CD4-positive, alpha-beta memory T cell (primary cell): ENCODE results near the gene ADAMTSL1. TPM values are rescaled to one million over a fixed set of nuclear protein-coding genes. Genes with fewer than 3 reads are reported as not detected.

Source experiments
- CTCF ChIA-PET: fragments of 350-600 bp; sonication (Branson Sonifier 250); formaldehyde crosslinking; loops from one replicate; lab custom pipeline; 2021; ENCODE audit warnings: inconsistent platforms; ENCODE audit not compliant: partially characterized antibody; lab: Charles Lee
- POLR2A ChIA-PET: fragments of 350-600 bp; sonication (Branson Sonifier 250); formaldehyde crosslinking; loops from one replicate; lab custom pipeline; 2021; ENCODE audit not compliant: partially characterized antibody; lab: Charles Lee
- DNase-seq, 5 donors: peaks; one replicate each; pipeline versions ENCODE4 v3.0.0 to v3.0.0-alpha.2; 2020 to 2022; ENCODE audit warnings: mixed read lengths in 1 of 5
- H3K27ac ChIP-seq: one replicate; pipeline ENCODE4 v1.7.0; 2013; ENCODE audit warnings: low read depth, low read length
- H3K27me3 ChIP-seq: 2 replicates; pipeline ENCODE4 v1.7.0; 2013; ENCODE audit warnings: mild to moderate bottlenecking, low read length, moderate library complexity; ENCODE audit not compliant: insufficient read depth
- H3K36me3 ChIP-seq: 2 replicates; pipeline ENCODE4 v1.7.0; 2013; ENCODE audit warnings: mild to moderate bottlenecking, low read length, moderate library complexity; ENCODE audit not compliant: insufficient read depth
- H3K4me1 ChIP-seq: 2 replicates; pipeline ENCODE4 v1.7.0; 2013; ENCODE audit warnings: mild to moderate bottlenecking, low read length, moderate library complexity; ENCODE audit not compliant: insufficient read depth
- H3K4me3 ChIP-seq, 2 donors: one replicate each; pipeline ENCODE4 v1.7.0; 2013; ENCODE audit warnings: low read length in 2 of 2, mild to moderate bottlenecking in 1 of 2
- H3K9me3 ChIP-seq, 2 donors: one replicate each; pipeline ENCODE4 v1.7.0; 2013; ENCODE audit warnings: low read length in 2 of 2, control low read depth in 1 of 2; ENCODE audit not compliant: control insufficient read depth in 1 of 2
- H3K27ac Mint-ChIP-seq, 7 donors: one replicate each; pipeline ENCODE4 v1.8.0; 2020 to 2021; ENCODE audit warnings: mixed read lengths in 7 of 7, mild to moderate bottlenecking in 6 of 7, inconsistent platforms in 3 of 7, moderate library complexity in 3 of 7
- H3K27me3 Mint-ChIP-seq, 2 donors: one replicate each; pipeline ENCODE4 v1.8.0; 2020 to 2021; ENCODE audit warnings: mixed read lengths in 2 of 2
- H3K36me3 Mint-ChIP-seq, 2 donors: one replicate each; pipeline ENCODE4 v1.8.0; 2020 to 2021; ENCODE audit warnings: mixed read lengths in 2 of 2, inconsistent platforms in 1 of 2, mild to moderate bottlenecking in 1 of 2
- H3K4me1 Mint-ChIP-seq, 4 donors: one replicate each; pipeline ENCODE4 v1.8.0; 2020 to 2021; ENCODE audit warnings: mixed read lengths in 4 of 4, mild to moderate bottlenecking in 1 of 4
- H3K4me3 Mint-ChIP-seq, 8 donors: one replicate each; pipeline ENCODE4 v1.8.0; 2020 to 2021; ENCODE audit warnings: mixed read lengths in 8 of 8, mild to moderate bottlenecking in 7 of 8, moderate library complexity in 6 of 8, inconsistent platforms in 3 of 8
- H3K9me3 Mint-ChIP-seq, 8 donors: one replicate each; pipeline ENCODE4 v1.8.0; 2020 to 2021; ENCODE audit warnings: mixed read lengths in 8 of 8, mild to moderate bottlenecking in 5 of 8, inconsistent platforms in 3 of 8, moderate library complexity in 1 of 8
- intact Hi-C: fragments of 100-400 bp; cut with micrococcal nuclease; formaldehyde crosslinking; loops from one replicate; pipeline ENCODE4 v1.15.1; 2023
- polyA plus RNA-seq, 2 donors: library from polyadenylated mRNA; unstranded; fragments of 300-500 nt; fragmentation: Illumina TruSeq; gene quantifications; one replicate each; pipeline ENCODE4 v1.2.3, GENCODE V29; 2021
- total RNA-seq, 2 experiments: library from RNA; stranded (reverse); gene quantifications; one replicate each; pipeline ENCODE4 v1.2.3, GENCODE V29; 2021

ADAMTSL1 gene
- total and polyA plus RNA-seq, 4 experiments from 2014 or later: not detected

DNA sequence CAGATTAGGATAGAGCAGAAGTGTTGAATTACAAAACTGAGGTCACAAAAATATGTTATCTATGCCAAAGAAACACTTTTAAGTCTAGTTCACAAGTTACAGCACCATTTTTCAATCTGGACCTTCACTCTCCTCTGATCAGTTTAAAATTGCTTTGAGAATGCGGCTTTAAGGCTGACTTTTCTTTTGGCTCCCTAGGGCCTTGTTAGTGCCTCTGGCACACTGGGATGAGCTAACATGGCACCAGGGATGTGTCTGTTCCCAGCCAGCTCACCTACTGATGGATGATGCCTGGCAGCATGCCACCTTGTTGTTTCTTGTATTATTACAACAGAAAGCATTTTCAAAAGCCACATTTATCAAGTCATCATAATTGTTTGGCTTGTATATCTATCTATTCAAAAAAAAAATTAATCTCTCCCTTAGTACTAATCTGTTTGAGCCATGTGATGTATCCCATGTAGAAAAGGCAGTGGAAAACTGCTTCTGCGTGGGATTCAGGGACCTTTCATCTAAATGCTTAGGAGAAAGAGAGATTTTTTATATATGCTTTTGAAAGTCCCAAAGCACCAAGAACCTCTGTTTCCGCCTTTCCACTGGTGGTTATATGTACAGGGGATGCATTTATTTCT lies 46.6 kb downstream of the ADAMTSL1 start:
- H3K27ac Mint-ChIP-seq: no peak overlapping the region
- no peak for DNase-seq
- POLR2A ChIA-PET: no interaction called here

DNA sequence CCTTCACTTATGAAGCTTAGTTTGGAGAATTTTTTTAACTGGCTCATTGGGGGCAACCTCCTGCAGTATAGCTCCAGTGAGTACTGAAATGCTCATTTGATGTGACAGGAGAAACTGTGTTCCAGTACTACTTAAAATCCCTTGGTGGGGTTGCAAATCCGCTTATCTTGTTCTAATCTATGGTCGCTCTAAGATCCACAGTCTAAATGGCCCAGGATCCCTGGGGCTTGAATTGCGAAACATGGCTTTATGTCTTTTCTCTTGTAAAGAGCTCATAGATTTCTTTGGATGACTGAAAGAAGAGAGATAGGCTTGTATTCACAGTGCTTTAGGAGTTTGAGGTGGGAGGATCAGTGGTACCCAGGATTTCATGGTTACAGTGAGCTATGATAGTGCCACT lies 52.7 kb downstream of the ADAMTSL1 start:
- Mint-ChIP-seq H3K36me3 (no peaks in the 10 kb centered on the region), H3K9me3 (peaks cover 0 to 4% (median 0%) of the 10 kb centered on the region in 8 donors), H3K27ac (no peak overlapping the region), H3K27me3 (no peaks in the 10 kb centered on the region), H3K4me1 (no peaks in the 10 kb centered on the region), H3K4me3 (no peak overlapping the region)
- no peak overlapping the region for H3K4me3 ChIP-seq
- intact Hi-C loops: no loop called here
- no peaks in the 10 kb centered on the region for H3K4me1 ChIP-seq
- no peaks in the 10 kb centered on the region for H3K9me3 ChIP-seq
- ChIA-PET POLR2A (no interaction called here), CTCF (no interaction called here)
- no peaks in the 10 kb centered on the region for H3K36me3 ChIP-seq
- DNase-seq: no peak
- no peaks in the 10 kb centered on the region for H3K27me3 ChIP-seq
- H3K27ac ChIP-seq: no peak overlapping the region

More for the DNA sequence above, 46.6 kb downstream of the ADAMTSL1 start:
- Histone ChIP-seq H3K4me3 (no peak overlapping the region), H3K9me3 (no peaks in the 10 kb centered on the region), H3K27me3 (no peaks in the 10 kb centered on the region), H3K4me1 (no peaks in the 10 kb centered on the region), H3K36me3 (no peaks in the 10 kb centered on the region), H3K27ac (no peak overlapping the region)
- peaks cover 0 to 9% (median 2%) of the 10 kb centered on the region in 8 donors for H3K9me3 Mint-ChIP-seq
- CTCF ChIA-PET: no interaction called here
- H3K36me3 Mint-ChIP-seq: no peaks in the 10 kb centered on the region
- H3K4me3 Mint-ChIP-seq: no peak overlapping the region
- H3K4me1 Mint-ChIP-seq: no peaks in the 10 kb centered on the region
- peaks cover 0 to 3% of the 10 kb centered on the region in 2 donors for H3K27me3 Mint-ChIP-seq
- intact Hi-C loops: no loop called here

DNA sequence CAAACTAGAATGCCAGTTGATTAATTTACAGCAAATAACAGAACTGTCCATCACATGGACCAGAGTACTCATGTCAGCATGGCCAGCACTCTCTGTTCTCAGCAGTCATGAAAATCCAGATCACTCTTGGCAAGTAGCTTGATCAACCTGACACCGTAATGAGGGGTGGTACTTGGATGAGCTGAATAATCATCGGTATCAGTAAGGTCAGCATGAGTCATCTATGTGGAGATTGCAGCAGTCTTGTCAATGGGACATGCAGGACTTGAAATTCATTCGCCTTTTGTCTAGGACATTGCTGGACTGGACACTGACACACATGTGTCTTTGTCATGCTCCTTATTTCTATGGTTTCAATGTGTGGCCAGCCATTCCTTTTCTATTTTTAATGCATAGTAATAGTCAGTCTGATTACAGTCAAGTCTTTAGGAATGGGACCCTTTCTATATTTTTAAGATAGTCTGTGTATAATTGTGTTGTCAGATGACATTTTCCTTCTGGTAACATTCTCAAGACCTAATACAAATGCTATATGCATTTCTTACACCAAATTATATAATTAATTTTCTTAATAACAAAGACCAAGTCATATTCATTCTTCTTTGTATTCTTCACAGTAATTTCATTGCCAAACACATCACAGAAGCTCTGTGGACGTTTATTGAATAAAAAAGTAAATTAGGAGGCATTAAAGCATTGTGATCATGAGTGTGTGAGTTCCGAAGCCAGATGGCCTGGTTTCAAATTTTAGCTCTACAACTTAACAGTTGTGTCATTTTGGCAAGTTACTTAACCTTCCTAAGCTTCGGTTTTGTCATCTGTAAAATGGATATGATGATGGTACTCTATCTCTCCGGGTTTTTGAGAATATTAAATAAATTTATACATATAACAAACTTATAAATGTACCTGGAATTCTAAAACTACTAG lies 57.4 kb downstream of the ADAMTSL1 start:
- H3K36me3 ChIP-seq: no peaks in the 10 kb centered on the region
- intact Hi-C loops: no loop called here
- H3K4me3 ChIP-seq: no peak overlapping the region
- DNase-seq: no peak
- no peak overlapping the region for H3K27ac Mint-ChIP-seq
- peaks cover 0 to 3% of the 10 kb centered on the region in 2 donors for H3K36me3 Mint-ChIP-seq
- H3K4me1 Mint-ChIP-seq: no peaks in the 10 kb centered on the region
- no peak overlapping the region for H3K27ac ChIP-seq
- H3K4me1 ChIP-seq: no peaks in the 10 kb centered on the region
- ChIA-PET POLR2A (no interaction called here), CTCF (no interaction called here)
- no peaks in the 10 kb centered on the region for H3K9me3 ChIP-seq
- no peaks in the 10 kb centered on the region for H3K27me3 Mint-ChIP-seq
- peaks cover 0 to 30% (median 20%) of the 10 kb centered on the region in 8 donors for H3K9me3 Mint-ChIP-seq
- H3K27me3 ChIP-seq: no peaks in the 10 kb centered on the region
- H3K4me3 Mint-ChIP-seq: no peak overlapping the region

DNA sequence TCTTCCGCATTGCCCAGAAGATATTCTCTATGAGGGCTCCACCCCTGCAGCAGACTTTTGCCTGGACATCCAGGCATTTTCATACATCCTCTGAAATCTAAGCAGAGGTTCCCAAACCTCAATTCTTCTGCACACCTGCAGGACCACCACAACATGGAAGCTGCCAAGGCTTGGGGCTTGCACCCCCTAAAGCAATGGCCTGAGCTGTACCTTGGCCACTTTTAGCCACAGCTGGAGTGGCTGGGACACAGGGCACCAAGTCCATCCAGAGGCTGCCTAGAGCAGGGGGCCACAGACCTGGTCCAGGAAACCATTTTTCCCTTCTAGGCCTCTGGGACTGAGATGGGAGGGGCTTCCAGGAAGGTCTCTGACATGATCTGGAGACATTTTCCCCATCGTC lies 60.7 kb downstream of the ADAMTSL1 start:
- ChIA-PET CTCF (no interaction called here), POLR2A (no interaction called here)
- H3K9me3 Mint-ChIP-seq: peaks cover 0 to 37% (median 24%) of the 10 kb centered on the region in 8 donors
- H3K9me3 ChIP-seq: no peaks in the 10 kb centered on the region
- no peaks in the 10 kb centered on the region for H3K27me3 Mint-ChIP-seq
- intact Hi-C loops: no loop called here
- H3K27ac Mint-ChIP-seq: no peak overlapping the region
- H3K4me3 ChIP-seq: no peak overlapping the region
- no peaks in the 10 kb centered on the region for H3K36me3 ChIP-seq
- no peak overlapping the region for H3K27ac ChIP-seq
- no peak overlapping the region for H3K4me3 Mint-ChIP-seq
- no peaks in the 10 kb centered on the region for H3K27me3 ChIP-seq
- peaks cover 0 to 3% of the 10 kb centered on the region in 2 donors for H3K36me3 Mint-ChIP-seq
- H3K4me1 Mint-ChIP-seq: no peaks in the 10 kb centered on the region
- DNase-seq: no peak
- H3K4me1 ChIP-seq: no peaks in the 10 kb centered on the region

DNA sequence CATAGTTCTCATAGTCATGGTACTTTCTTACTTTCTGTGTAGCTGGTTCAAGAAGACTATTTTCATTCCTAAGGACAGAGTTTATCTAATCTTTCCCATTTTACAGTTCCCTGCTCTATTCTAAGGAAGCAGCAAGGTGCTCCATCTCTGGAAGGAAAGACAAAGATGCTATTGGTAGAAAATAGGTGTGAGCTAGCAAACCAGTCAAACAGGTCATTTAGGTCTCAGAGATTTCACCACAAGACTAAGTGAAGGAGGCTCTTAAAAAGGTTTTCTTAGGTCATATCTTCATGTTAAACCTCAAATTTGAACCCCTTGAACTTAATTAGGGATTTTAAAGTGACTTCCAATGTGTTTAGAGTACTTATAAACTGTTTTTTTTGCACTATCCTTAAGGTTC lies 62.6 kb downstream of the ADAMTSL1 start:
- H3K27ac ChIP-seq: no peak overlapping the region
- Mint-ChIP-seq H3K4me3 (no peak overlapping the region), H3K27ac (no peak overlapping the region), H3K9me3 (peaks cover 0 to 37% (median 24%) of the 10 kb centered on the region in 8 donors), H3K27me3 (no peaks in the 10 kb centered on the region), H3K4me1 (no peaks in the 10 kb centered on the region), H3K36me3 (peaks cover 0 to 3% of the 10 kb centered on the region in 2 donors)
- H3K36me3 ChIP-seq: no peaks in the 10 kb centered on the region
- H3K27me3 ChIP-seq: no peaks in the 10 kb centered on the region
- H3K4me1 ChIP-seq: no peaks in the 10 kb centered on the region
- H3K9me3 ChIP-seq: no peaks in the 10 kb centered on the region
- intact Hi-C loops: no loop called here
- ChIA-PET CTCF (no interaction called here), POLR2A (no interaction called here)
- no peak overlapping the region for H3K4me3 ChIP-seq
- DNase-seq: no peak

DNA sequence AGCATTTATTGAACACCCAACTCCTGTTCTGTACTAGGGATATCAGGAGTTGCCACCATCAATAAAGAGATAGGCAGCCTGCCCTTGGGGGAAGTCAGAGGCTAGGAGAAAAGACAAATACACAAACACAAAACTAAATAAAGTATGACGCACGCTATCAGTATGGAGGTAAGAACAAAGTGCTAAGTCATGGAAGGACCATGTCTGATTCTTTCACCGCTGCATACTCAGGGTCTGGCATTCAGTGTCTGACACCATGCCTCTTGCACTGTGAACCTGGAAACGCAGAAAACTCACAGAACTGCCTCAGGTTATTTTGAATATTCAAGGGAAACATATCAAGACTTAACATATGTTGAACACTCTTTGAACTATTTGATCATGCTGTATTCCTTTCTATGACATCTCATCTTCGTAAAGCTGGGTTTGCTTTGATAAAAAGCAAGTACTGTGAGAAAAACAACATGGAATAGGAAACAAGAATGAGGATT lies 65.3 kb downstream of the ADAMTSL1 start:
- H3K27ac Mint-ChIP-seq: no peak overlapping the region
- Histone ChIP-seq H3K4me1 (no peaks in the 10 kb centered on the region), H3K27me3 (no peaks in the 10 kb centered on the region), H3K4me3 (no peak overlapping the region), H3K27ac (no peak overlapping the region), H3K36me3 (no peaks in the 10 kb centered on the region), H3K9me3 (no peaks in the 10 kb centered on the region)
- ChIA-PET POLR2A (no interaction called here), CTCF (no interaction called here)
- H3K36me3 Mint-ChIP-seq: no peaks in the 10 kb centered on the region
- no peak overlapping the region for H3K4me3 Mint-ChIP-seq
- intact Hi-C loops: no loop called here
- H3K27me3 Mint-ChIP-seq: no peaks in the 10 kb centered on the region
- no peak for DNase-seq
- no peaks in the 10 kb centered on the region for H3K4me1 Mint-ChIP-seq
- peaks cover 0 to 28% (median 19%) of the 10 kb centered on the region in 8 donors for H3K9me3 Mint-ChIP-seq

DNA sequence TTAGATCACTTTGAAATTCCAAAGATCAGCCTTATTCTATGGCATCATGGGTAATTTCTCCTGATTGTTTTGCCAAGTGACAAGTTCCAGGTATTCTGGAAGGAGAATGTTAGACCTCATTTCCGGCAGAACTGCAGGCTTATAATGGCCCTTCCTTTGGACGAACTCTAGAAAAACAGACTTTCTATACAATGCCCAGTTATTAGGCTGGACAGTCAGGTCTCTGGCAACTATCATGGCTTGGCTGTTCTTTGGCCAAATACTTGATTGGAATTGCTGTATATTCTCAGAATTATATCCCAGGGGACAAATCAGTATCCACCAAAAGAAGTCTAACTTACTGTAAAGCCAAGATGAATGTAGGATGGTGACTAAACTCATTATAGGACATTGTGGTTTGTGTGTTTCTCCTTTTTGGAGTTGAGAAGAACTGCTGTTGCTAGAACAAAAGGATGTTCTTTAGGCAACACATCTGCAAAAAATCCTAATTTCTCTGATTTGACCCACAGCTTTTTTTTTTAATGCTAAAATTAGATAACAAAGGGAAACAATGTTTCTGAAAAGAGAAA lies 69.0 kb downstream of the ADAMTSL1 start:
- no peak overlapping the region for H3K27ac ChIP-seq
- POLR2A ChIA-PET: no interaction called here
- no peaks in the 10 kb centered on the region for H3K36me3 Mint-ChIP-seq
- no peaks in the 10 kb centered on the region for H3K36me3 ChIP-seq
- no peak overlapping the region for H3K4me3 Mint-ChIP-seq
- H3K27me3 ChIP-seq: no peaks in the 10 kb centered on the region
- no peak overlapping the region for H3K4me3 ChIP-seq
- H3K9me3 ChIP-seq: no peaks in the 10 kb centered on the region
- H3K4me1 ChIP-seq: no peaks in the 10 kb centered on the region
- intact Hi-C loops: no loop called here
- no peak for DNase-seq
- H3K27me3 Mint-ChIP-seq: no peaks in the 10 kb centered on the region
- no peaks in the 10 kb centered on the region for H3K4me1 Mint-ChIP-seq
- H3K9me3 Mint-ChIP-seq: peaks cover 0 to 6% (median 1%) of the 10 kb centered on the region in 8 donors
- CTCF ChIA-PET: no interaction called here
- no peak overlapping the region for H3K27ac Mint-ChIP-seq
